ENCODE measurements around the gene CARHSP1.
A peak's percentile ranks its signal among the peaks of the same experiment; 100 is the strongest.

CARHSP1 gene

GRCh38 chr16:8855051-8855786 lies 13.6 kb downstream of the CARHSP1 start:
- Histone ChIP-seq H3K4me3 (no peak overlapping the region), H3K9ac (ENCODE audit: insufficient read length) (no peak overlapping the region), H3K36me3 (ENCODE audit: insufficient read depth, low read length) (peaks cover 87% of the 10 kb centered on the region), H3K9me3 (ENCODE audit: low read depth, low read length) (no peaks in the 10 kb centered on the region), H3K27ac (peak overlapping the region; percentile 46; the same call in 1 of the 2 replicates)
- no peak for DNase-seq (ENCODE audit: low read depth, low spot score)
- TF ChIP-seq FOXP2 (optimal IDR thresholded peaks at IDR 0.05; ENCODE audit: control extremely low read depth, extremely low read length, insufficient read depth), result no peak
- TF ChIP-seq EZH2 (IDR thresholded peaks at IDR 0.05), result no peak
- no peak for TF ChIP-seq POLR2AphosphoS5 (IDR thresholded peaks at IDR 0.05; ENCODE audit: borderline replicate concordance, low read depth, low read length)

GRCh38 chr16:8854298-8854948 lies 14.4 kb downstream of the CARHSP1 start:
- Histone ChIP-seq H3K9ac (ENCODE audit: insufficient read length) (no peak overlapping the region), H3K9me3 (ENCODE audit: low read depth, low read length) (no peaks in the 10 kb centered on the region), H3K27ac (0 out of 2 replicates have a peak overlapping the region, but pooled peaks have one; percentile 44), H3K4me3 (no peak overlapping the region), H3K36me3 (ENCODE audit: insufficient read depth, low read length) (peaks cover 87% of the 10 kb centered on the region)
- DNase-seq (ENCODE audit: low read depth, low spot score), result no peak
- TF ChIP-seq POLR2AphosphoS5 (IDR thresholded peaks at IDR 0.05; ENCODE audit: borderline replicate concordance, low read depth, low read length) (peak; percentile 7; the same call in 1 of the 2 replicates), EZH2 (IDR thresholded peaks at IDR 0.05) (no peak), FOXP2 (optimal IDR thresholded peaks at IDR 0.05; ENCODE audit: control extremely low read depth, extremely low read length, insufficient read depth) (no peak)

- peaks cover 83% of the 10 kb centered on the region for H3K36me3 ChIP-seq (ENCODE audit: insufficient read depth, low read length)
- H3K9ac ChIP-seq (ENCODE audit: insufficient read length), result no peak overlapping the region
- H3K9me3 ChIP-seq (ENCODE audit: low read depth, low read length), result no peaks in the 10 kb centered on the region
- no peak for TF ChIP-seq FOXP2 (optimal IDR thresholded peaks at IDR 0.05; ENCODE audit: control extremely low read depth, extremely low read length, insufficient read depth)
- no peak for TF ChIP-seq EZH2 (IDR thresholded peaks at IDR 0.05)
- no peak for TF ChIP-seq POLR2AphosphoS5 (IDR thresholded peaks at IDR 0.05; ENCODE audit: borderline replicate concordance, low read depth, low read length)
- H3K4me3 ChIP-seq, result no peak overlapping the region
- no peak for DNase-seq (ENCODE audit: low read depth, low spot score)
- H3K27ac ChIP-seq, result peak overlapping the region; percentile 54; the same call in 1 of the 2 replicates
These were observed 15.2 kb downstream of the CARHSP1 start for GRCh38 chr16:8853611-8854010.

GRCh38 chr16:8853150-8853549 lies 15.7 kb downstream of the CARHSP1 start:
- no peak for TF ChIP-seq FOXP2 (optimal IDR thresholded peaks at IDR 0.05; ENCODE audit: control extremely low read depth, extremely low read length, insufficient read depth)
- Histone ChIP-seq H3K27ac (peak overlapping the region; percentile 54), H3K36me3 (ENCODE audit: insufficient read depth, low read length) (peaks cover 83% of the 10 kb centered on the region), H3K9me3 (ENCODE audit: low read depth, low read length) (no peaks in the 10 kb centered on the region), H3K9ac (ENCODE audit: insufficient read length) (no peak overlapping the region), H3K4me3 (no peak overlapping the region)
- DNase-seq (ENCODE audit: low read depth, low spot score), result no peak

GRCh38 chr16:8852534-8852933 lies 16.3 kb downstream of the CARHSP1 start:
- H3K9ac ChIP-seq (ENCODE audit: insufficient read length), result no peak overlapping the region
- peak overlapping the region; percentile 54; the same call in 1 of the 2 replicates for H3K27ac ChIP-seq
- no peaks in the 10 kb centered on the region for H3K9me3 ChIP-seq (ENCODE audit: low read depth, low read length)
- no peak for DNase-seq (ENCODE audit: low read depth, low spot score)
- H3K36me3 ChIP-seq (ENCODE audit: insufficient read depth, low read length), result peaks cover 84% of the 10 kb centered on the region
- H3K4me3 ChIP-seq, result no peak overlapping the region
- TF ChIP-seq EZH2 (IDR thresholded peaks at IDR 0.05) (no peak), POLR2AphosphoS5 (IDR thresholded peaks at IDR 0.05; ENCODE audit: borderline replicate concordance, low read depth, low read length) (no peak), FOXP2 (optimal IDR thresholded peaks at IDR 0.05; ENCODE audit: control extremely low read depth, extremely low read length, insufficient read depth) (no peak)

- Histone ChIP-seq H3K27ac (peak overlapping the region; percentile 25; the same call in 1 of the 2 replicates), H3K4me3 (no peak overlapping the region), H3K9me3 (ENCODE audit: low read depth, low read length) (no peaks in the 10 kb centered on the region), H3K9ac (ENCODE audit: insufficient read length) (no peak overlapping the region), H3K36me3 (ENCODE audit: insufficient read depth, low read length) (peaks cover 89% of the 10 kb centered on the region)
- DNase-seq (ENCODE audit: low read depth, low spot score), result no peak
- TF ChIP-seq EZH2 (IDR thresholded peaks at IDR 0.05) (no peak), POLR2AphosphoS5 (IDR thresholded peaks at IDR 0.05; ENCODE audit: borderline replicate concordance, low read depth, low read length) (no peak), FOXP2 (optimal IDR thresholded peaks at IDR 0.05; ENCODE audit: control extremely low read depth, extremely low read length, insufficient read depth) (no peak)
These were observed 16.9 kb downstream of the CARHSP1 start for GRCh38 chr16:8851761-8852403.

- peak; percentile 39; the same call in 1 of the 2 replicates for TF ChIP-seq POLR2AphosphoS5 (IDR thresholded peaks at IDR 0.05; ENCODE audit: borderline replicate concordance, low read depth, low read length)
- TF ChIP-seq FOXP2 (optimal IDR thresholded peaks at IDR 0.05; ENCODE audit: control extremely low read depth, extremely low read length, insufficient read depth), result no peak
- TF ChIP-seq EZH2 (IDR thresholded peaks at IDR 0.05), result no peak
- H3K4me3 ChIP-seq, result no peak overlapping the region
- H3K27ac ChIP-seq, result peak overlapping the region; percentile 25; the same call in 1 of the 2 replicates
- no peak overlapping the region for H3K9ac ChIP-seq (ENCODE audit: insufficient read length)
- DNase-seq (ENCODE audit: low read depth, low spot score), result no peak
- peaks cover 74% of the 10 kb centered on the region for H3K36me3 ChIP-seq (ENCODE audit: insufficient read depth, low read length)
- no peaks in the 10 kb centered on the region for H3K9me3 ChIP-seq (ENCODE audit: low read depth, low read length)
These were observed 18.4 kb downstream of the CARHSP1 start for GRCh38 chr16:8850279-8850885.

All from SK-N-MC (cell line).